Epidermal melanocyte (primary cell): ENCODE results near the gene CDC45.

ENCODE experiments used
- DNase-seq: peaks from one replicate; pipeline ENCODE4 v3.0.0; 2011; ENCODE audit warnings: low spot score; ENCODE audit not compliant: insufficient read length

CDC45 gene

DNA sequence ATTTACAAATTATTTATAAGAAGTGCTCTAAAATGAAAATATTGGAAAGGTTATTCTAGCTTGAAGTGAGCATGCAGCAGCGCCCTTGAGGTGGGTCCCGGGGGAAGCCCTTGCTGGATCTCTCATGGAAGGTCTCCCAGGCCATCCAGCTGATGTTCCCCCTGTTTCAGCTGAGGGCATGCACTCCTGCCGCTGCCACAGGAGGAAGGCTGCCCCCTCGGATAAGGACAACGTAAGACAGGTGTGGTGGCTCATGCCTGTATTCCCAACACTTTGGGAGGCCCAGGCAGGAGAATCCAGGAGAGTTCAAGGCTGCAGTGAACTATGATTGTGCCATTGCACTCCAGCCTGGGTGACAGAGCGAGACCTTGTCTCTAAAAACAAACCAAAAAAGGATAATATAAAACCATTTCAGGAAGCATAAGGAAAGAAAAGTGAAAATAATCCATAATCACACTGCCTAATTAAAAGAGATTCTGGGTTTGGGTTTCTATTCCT lies 15.0 kb downstream of the CDC45 start:
- DNase-seq = no peak

DNA sequence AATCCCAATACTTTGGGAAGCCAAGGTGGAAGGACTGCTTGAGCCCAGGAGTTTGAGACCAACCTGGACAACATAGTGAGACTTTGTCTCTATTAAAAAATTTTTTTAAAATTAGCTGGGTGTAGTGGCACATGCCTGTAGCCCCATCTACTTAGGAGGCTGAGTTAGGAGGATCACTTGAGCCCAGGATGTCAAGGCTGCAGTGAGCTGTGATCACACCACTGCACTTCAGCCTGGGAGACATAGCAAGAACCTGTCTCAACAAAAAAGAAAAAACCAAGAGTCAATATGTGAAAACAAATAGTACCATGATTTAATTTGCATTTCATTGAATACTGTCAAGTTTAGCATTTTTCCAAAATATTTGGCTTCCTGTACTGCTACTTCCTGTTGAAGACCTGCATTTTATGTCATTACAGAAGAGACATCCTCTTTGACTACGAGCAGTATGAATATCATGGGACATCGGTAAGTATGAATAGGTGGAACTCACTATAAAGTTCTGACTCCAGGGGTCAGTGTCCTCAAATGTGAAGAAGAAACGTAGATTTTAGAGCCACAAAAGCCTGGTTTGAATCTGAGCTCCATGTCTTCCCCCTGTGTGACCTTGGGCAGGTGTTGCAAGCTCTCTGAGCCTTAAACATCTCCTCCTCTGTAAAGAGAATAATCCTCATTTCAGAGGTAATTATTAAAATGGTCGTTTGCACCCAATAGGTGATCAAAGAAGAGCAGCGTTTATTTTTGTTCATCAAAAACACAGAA lies 16.0 kb downstream of the CDC45 start:
- DNase-seq = no peak

- DNase-seq = no peak
These were observed 16.6 kb downstream of the CDC45 start for GRCh38 chr22:19496324-19496630.

DNA sequence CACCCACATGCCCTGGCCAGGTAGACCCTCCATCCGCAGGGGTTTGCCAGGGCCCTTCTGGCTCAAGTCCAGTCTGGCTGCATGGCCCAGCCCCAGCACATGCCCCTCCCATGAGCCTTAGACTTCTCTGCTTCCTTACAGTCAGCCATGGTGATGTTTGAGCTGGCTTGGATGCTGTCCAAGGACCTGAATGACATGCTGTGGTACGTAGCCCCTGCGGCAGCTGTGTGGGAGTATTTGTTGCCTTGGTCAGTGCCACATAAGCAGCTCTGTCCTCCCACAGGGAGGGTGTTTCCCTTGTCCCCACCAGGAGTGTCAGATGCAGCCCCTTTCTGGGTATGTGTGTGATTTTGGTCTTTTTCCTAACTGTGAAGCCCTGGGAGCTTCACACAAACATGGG lies 17.5 kb downstream of the CDC45 start:
- no peak for DNase-seq

GRCh38 chr22:19498154-19498865 lies 18.6 kb downstream of the CDC45 start:
- no peak for DNase-seq

GRCh38 chr22:19498866-19499190 lies 19.1 kb downstream of the CDC45 start:
- no peak for DNase-seq

DNA sequence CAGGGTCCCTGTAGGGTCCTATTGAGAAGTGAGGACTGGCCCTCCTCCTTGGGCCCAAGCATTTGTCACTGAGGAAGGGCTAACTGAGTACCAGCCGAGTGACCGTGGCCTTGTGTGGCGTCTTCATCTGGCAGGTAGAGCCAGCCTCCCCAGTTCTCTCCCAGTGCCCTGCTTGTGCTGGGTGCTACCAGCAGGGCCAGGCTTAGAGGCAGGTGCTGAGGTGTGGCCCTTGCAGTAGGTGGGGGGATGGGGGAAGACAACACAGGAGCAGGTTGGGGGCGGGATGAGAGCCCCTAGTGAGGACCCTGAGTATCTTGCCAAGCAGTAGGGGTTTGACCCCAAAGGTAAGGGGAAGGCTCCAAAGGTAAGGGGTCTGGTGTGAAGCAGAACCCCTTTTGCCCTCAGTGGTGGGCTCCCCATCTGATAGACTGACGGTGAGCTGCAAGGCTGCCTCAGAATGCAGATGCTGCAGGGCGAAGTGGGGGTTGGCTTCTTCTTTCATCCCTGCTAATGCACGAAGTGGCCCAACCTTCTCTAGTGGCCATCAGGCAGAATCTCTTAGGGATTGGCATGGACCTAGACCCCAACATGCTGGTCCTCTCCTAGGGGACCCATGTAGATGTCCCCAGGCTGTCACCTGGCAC lies 19.6 kb downstream of the CDC45 start:
- no peak for DNase-seq

- DNase-seq = no peak
These were observed 20.1 kb downstream of the CDC45 start for GRCh38 chr22:19499880-19500242.

GRCh38 chr22:19501897-19502447 lies 22.3 kb downstream of the CDC45 start:
- no peak for DNase-seq

DNA sequence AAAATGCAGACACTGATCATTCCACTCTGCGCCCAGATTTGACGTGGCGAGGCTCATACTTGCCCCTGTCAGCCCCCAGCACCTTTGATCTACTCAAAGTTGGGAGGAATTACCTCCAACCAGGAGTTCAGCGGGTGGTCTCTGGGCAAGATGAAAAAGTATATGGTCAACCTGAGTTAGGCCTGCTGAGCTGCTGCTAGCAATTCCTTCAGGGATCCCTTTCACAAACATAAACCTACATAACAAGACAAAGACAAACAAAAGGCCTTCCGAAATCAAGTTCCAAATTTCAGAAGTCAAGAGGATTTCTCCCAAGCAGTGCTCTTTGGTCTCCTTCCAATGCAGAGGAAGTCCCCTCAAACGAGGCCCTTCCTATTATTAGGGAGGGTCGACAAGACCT lies 23.6 kb downstream of the CDC45 start:
- no peak for DNase-seq

DNA sequence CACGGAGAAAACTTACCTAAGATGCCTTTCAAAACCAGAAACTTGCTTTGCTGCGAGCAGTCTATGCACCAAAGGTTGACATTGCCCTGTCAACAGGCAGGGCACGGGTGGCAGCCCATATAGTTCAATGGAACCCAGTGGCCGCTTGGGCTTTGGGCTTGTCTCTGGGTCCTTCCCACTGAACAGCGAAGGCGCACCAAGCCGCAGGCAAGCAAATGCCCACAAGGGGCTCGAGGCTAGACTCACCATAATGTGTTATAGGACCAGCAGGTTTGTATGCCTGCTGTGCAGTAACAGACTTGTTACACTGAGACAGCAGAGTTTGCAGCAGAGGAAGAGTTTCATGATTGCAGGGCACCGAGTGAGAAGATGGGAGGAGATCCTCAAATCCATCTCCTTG lies 24.1 kb downstream of the CDC45 start:
- DNase-seq = no peak

DNA sequence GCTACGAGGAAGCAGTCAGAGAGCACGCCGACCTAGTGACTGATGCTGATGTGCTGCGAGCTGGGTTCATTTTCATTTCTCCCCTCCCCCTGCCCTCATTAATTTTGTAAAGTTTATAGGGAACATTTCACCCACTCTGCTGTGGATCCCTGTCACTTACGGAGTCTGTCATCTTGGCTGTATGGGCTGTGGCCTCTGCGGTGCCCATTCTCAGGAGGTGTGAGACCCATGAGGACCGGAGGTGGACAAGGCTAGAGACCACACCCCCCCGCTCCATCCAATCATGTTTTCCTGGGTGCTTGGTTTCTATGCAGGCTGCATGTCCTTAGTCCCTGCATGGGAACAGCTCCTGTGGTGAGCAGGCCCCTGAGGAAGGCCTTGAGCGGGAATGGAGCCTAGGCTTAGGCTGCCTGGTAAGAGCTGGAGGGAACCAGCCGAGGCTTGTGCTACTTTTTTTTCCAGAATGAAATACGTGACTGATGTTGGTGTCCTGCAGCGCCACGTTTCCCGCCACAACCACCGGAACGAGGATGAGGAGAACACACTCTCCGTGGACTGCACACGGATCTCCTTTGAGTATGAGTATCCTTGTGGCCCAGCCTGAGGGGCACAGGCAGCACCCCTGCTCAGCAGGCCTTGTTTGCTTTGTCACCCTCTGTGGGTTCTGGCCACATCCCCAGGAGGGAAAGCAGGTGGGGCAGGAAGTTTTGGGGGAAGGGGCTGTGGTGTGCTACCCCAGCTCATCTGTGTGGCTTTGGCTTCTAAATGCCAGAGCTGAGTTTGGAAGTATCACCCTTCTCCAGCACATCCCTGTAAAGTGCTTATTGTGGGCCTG lies 25.4 kb downstream of the CDC45 start:
- DNase-seq = no peak

GRCh38 chr22:19505735-19506126 lies 26.0 kb downstream of the CDC45 start:
- no peak for DNase-seq

GRCh38 chr22:19506212-19506611 lies 26.5 kb downstream of the CDC45 start:
- DNase-seq = no peak

DNA sequence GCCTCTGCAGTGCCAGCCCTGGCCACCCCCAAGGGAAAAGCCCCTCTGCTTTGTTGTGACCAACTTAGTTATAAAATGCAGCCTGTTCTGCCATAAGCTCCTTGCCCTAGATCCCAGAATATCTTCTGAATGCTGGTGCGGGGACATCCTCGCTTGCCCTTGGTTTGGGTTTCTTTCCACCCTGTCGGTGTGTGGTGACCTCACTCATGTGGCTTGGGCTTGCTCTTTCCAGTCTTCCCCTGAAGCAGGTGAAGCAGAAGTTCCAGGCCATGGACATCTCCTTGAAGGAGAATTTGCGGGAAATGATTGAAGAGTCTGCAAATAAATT lies 27.8 kb downstream of the CDC45 start:
- no peak for DNase-seq

- DNase-seq = no peak
These were observed 28.5 kb downstream of the CDC45 start for GRCh38 chr22:19508024-19508776.

DNA sequence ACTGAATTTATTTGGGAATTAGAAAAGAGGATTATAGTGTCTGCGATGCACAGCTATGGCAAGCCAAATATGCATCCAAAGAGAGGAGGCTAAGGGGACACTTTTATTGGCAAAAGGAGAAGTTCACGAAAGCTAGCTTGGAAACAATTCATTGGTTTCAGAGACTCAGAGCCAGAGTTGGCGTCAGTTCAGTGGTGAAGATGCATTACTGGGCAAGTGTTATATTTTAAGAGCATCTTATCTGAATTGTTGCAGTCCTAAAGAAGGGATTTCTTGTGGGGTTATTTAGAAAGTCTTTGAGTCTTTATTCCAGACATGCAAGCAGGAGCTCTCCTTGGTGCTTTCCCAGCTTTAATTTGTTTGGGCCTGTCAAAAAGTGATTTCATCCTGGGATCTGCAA lies 29.5 kb downstream of the CDC45 start:
- DNase-seq = no peak

- DNase-seq = no peak
These were observed 30.2 kb downstream of the CDC45 start for GRCh38 chr22:19509923-19510322.

DNA sequence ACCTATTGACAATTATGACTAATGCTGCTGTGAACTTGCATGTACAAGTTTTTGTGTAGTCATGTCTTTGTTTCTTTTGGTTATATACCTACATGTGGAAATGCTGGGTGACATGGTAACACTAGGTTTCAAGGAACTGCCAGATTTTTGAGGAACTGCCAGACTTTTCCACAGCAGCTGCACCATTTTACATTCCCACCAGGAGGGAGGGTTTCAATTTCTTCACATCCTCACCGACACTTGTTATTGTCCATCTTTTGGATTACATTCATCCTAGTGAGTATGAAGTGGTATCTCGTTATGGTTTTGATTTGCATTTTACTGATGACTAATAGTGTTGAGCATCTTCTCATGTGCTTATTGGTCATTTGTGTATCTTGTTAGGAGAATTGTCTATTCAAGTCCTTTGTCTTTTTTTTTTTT lies 31.2 kb downstream of the CDC45 start:
- no peak for DNase-seq

GRCh38 chr22:19513823-19514222 lies 34.1 kb downstream of the CDC45 start:
- DNase-seq = no peak
